GM18907 (cell line): Measurements from ENCODE around the gene SDR39U1.
A peak's percentile ranks its signal among the peaks of the same experiment; 100 is the strongest.

ENCODE experiments used
- ATAC-seq: cut with Tn5 transposase; IDR thresholded peaks from one replicate; pipeline ENCODE4 v1.9.1; 2021; ENCODE audit warnings: mild to moderate bottlenecking, moderate library complexity; ENCODE audit not compliant: unreplicated experiment

The SDR39U1 gene

GRCh38 chr14:24443053-24443665 lies 583 bp upstream of the SDR39U1 start:
- no peak for ATAC-seq

- no peak for ATAC-seq
Measured at GRCh38 chr14:24441904-24442239, 704 bp downstream of the SDR39U1 start.

DNA sequence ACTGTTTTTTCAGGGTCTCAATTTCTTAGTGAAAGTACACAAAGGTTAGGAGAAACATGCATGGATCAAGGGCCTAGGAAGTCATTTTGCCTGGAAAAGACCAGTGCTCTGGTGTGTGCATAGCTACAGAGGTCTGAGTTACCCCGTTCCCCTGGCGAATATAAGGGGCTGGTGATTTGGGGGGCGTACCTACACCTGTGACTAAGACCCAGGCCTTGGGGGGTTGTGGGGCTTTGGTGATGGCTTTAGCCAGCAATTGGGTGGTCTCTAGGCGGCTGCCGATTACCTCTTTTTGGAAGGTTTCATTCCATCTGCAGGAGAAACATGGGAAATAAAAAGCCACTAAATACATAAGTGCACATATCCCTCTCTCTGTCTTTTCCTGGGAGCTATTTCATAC lies 1.1 kb downstream of the SDR39U1 start:
- ATAC-seq: no peak

- no peak for ATAC-seq
Measured at GRCh38 chr14:24440606-24441399, 1.8 kb downstream of the SDR39U1 start.

GRCh38 chr14:24439830-24440605 lies 2.6 kb downstream of the SDR39U1 start:
- ATAC-seq: no peak

- ATAC-seq: no peak
Measured at GRCh38 chr14:24439257-24439656, 3.3 kb downstream of the SDR39U1 start.

- ATAC-seq: no peak
Measured at GRCh38 chr14:24438223-24439097, 4.1 kb downstream of the SDR39U1 start.

- ATAC-seq: no peak
Measured at GRCh38 chr14:24437736-24438067, 4.9 kb downstream of the SDR39U1 start.

- ATAC-seq: no peak
Measured at GRCh38 chr14:24437020-24437735, 5.4 kb downstream of the SDR39U1 start.

DNA sequence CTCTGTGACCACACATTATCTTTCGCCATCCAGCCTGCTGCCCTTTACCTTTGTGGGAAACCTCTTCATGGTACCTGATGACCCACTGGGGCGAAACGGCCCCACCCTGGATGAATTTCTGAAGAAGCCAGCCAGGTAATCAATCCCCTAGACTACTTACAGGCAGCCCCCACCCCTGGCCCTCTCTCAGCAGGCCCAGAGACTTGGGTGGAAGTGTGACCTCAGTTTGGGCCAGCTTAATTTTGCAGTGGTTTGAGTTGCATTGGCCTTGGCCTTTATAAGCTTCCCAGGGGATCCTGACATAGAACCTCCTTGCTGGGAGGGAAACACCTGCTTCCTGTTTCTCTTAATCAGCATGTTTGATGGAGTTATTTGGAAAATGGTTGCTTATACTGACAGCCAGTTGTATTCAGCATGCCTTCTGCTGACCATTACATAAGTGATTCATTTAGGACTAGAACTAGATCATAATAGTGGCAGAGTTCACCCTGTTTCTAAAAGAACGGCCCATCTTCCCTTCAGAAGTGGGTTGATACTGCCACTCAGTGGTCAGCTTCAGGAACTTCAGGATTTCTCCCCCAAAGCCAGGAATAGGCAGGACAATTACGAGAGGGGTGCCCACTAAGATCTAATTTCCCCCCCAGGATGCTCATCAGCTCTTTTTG lies 6.1 kb downstream of the SDR39U1 start:
- peak; percentile 41 for ATAC-seq

- no peak for ATAC-seq
Measured at GRCh38 chr14:24435998-24436354, 6.6 kb downstream of the SDR39U1 start.

DNA sequence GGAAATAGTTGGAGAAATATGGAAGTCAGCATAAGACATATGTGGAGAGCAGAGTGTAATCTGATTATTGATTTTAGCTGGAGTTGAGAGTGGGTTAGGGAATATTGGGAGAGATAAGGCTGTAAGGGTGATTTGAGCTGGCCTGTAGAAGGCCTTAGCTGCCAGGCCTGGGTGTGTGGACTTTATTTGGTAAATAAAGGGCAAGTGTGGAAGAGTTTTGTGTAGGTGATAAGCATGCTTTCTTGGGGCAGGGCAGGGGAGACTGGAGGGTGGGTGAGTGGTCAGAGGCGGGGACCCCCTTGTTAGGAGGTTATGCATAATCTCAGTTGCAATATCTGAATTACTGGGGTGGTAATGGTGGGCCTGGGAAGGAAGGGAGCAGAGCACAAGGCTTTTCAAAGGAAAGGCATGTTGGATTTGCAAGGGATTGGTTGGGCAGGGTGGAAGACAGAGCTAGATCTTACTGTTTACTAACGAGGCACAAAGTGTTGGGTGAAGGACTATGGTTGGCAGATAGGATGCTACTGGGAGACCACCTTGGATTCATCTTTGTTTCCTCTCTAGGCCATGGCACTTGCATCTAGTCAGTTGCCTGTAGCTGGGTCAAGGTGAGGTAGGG lies 7.3 kb downstream of the SDR39U1 start:
- no peak for ATAC-seq

DNA sequence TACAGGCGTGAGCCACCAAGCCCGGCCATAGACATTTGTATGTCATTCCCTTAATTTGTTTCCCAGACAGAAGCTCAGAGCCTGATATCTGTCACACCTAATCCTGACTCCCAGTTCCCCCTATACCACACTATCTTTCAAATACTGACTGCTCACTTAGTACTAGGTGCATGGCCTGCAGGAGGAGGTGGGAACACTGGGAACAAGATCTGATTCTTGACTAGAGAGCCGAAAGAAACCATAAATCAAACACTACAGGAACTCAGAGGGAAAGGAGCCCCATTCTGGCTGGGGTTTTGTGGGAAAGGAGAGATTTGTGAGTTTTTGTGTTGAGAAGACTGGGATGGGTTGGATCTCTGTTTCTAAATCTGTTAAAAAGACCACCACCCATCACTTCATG lies 7.9 kb downstream of the SDR39U1 start:
- ATAC-seq: no peak

DNA sequence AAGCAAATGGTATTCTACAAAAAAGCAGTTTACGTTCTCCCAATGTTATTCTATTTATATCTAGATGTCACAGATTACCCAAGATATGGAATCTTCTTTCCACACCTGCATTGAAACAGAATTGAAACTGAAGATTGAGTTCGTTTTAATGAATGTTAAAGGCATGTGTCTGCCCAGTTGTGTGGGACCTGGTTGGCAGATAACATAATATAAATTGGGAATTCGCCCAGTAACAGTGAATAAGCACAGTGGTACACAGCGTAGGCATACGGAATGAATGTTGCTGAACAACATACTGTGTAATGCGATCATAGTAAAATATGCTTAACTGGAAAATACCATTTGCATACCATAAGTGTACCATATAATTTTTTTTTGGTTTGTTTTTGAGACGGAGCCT lies 8.5 kb downstream of the SDR39U1 start:
- ATAC-seq: no peak

DNA sequence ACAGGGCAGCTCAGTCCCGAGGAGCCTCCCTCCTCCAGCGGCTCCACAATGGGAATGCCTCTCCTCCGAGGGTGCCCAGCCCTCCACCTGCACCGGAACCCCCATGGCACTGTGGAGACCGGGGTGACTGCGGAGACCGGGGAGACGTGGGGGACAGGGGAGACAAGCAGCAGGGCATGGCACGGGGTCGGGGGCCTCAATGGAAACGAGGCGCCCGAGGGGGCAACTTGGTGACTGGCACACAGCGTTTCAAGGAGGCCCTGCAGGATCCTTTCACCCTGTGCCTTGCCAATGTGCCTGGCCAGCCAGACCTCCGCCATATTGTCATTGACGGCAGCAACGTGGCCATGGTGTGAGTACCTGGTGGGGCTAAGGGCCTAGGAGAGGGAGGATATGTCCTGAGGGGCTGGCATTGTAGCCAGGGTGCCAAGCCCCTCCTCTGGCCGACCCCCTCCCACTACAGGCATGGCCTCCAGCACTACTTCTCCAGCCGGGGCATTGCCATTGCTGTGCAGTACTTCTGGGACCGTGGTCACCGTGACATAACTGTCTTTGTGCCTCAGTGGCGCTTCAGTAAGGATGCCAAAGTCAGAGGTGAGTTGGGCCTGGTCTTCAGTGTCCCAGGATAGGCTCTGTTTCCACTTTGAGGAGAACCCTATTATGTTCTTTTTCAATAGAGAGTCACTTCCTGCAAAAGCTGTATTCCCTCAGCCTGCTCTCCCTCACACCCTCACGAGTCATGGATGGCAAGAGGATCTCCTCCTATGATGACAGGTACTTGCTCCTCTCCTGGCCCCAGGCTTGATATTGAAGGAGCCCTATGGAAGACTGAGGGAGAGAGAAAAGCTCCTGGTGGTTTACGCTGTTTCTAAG lies 10.1 kb downstream of the SDR39U1 start:
- no peak for ATAC-seq

- peak; percentile 58 for ATAC-seq
Measured at GRCh38 chr14:24431569-24432258, 10.9 kb downstream of the SDR39U1 start.

GRCh38 chr14:24430682-24431568 lies 11.7 kb downstream of the SDR39U1 start:
- peak; percentile 47 for ATAC-seq
